ENCODE measurements around the gene KCNAB2. TPM values are rescaled to one million over a fixed set of nuclear protein-coding genes. Genes with fewer than 3 reads are reported as not detected.

KCNAB2 gene
- total RNA-seq, 1 donor from 2014 or later: 17.9 TPM

GRCh38 chr1:6030547-6031261 lies 15.0 kb upstream of the KCNAB2 start:
- no peaks in the 10 kb centered on the region for H3K4me1 ChIP-seq
- H3K4me3 ChIP-seq: no peak overlapping the region
- H3K9me3 ChIP-seq: no peaks in the 10 kb centered on the region
- no peak for TF ChIP-seq CTCF (IDR thresholded peaks at IDR 0.05)
- no peaks in the 10 kb centered on the region for H3K27me3 ChIP-seq
- intact Hi-C loops (cut with DNase I): no loop called here
- no peak for DNase-seq (ENCODE audit: low spot score in 2 of 2)
- no peak overlapping the region for H3K27ac ChIP-seq
- no peaks in the 10 kb centered on the region for H3K36me3 ChIP-seq

- no peaks in the 10 kb centered on the region for H3K27me3 ChIP-seq
- H3K27ac ChIP-seq: no peak overlapping the region
- no peak overlapping the region for H3K4me3 ChIP-seq
- intact Hi-C loops (cut with DNase I): no loop called here
- no peaks in the 10 kb centered on the region for H3K9me3 ChIP-seq
- no peak for TF ChIP-seq CTCF (IDR thresholded peaks at IDR 0.05)
- no peaks in the 10 kb centered on the region for H3K36me3 ChIP-seq
- no peaks in the 10 kb centered on the region for H3K4me1 ChIP-seq
- no peak for DNase-seq (ENCODE audit: low spot score in 2 of 2)
Observed at GRCh38 chr1:6033124-6033523, 12.6 kb upstream of the KCNAB2 start.

GRCh38 chr1:6033986-6034749 lies 11.5 kb upstream of the KCNAB2 start:
- H3K36me3 ChIP-seq: no peaks in the 10 kb centered on the region
- TF ChIP-seq CTCF (IDR thresholded peaks at IDR 0.05): peak in 2 of 3 experiments; percentile 28 to 47
- no peak overlapping the region for H3K4me3 ChIP-seq
- H3K27ac ChIP-seq: no peak overlapping the region
- no peaks in the 10 kb centered on the region for H3K9me3 ChIP-seq
- H3K27me3 ChIP-seq: no peaks in the 10 kb centered on the region
- no peak for DNase-seq (ENCODE audit: low spot score in 2 of 2)
- no peaks in the 10 kb centered on the region for H3K4me1 ChIP-seq
- intact Hi-C loops (cut with DNase I): no loop called here

GRCh38 chr1:6034750-6035096 lies 11.0 kb upstream of the KCNAB2 start:
- H3K4me3 ChIP-seq: no peak overlapping the region
- H3K27me3 ChIP-seq: no peaks in the 10 kb centered on the region
- no peaks in the 10 kb centered on the region for H3K4me1 ChIP-seq
- intact Hi-C loops (cut with DNase I): no loop called here
- H3K36me3 ChIP-seq: no peaks in the 10 kb centered on the region
- no peak for TF ChIP-seq CTCF (IDR thresholded peaks at IDR 0.05)
- no peak overlapping the region for H3K27ac ChIP-seq
- H3K9me3 ChIP-seq: no peaks in the 10 kb centered on the region
- DNase-seq (ENCODE audit: low spot score in 2 of 2): no peak

GRCh38 chr1:6035303-6035702 lies 10.4 kb upstream of the KCNAB2 start:
- Histone ChIP-seq H3K4me1 (no peaks in the 10 kb centered on the region), H3K27ac (no peak overlapping the region), H3K27me3 (no peaks in the 10 kb centered on the region), H3K9me3 (no peaks in the 10 kb centered on the region), H3K36me3 (no peaks in the 10 kb centered on the region), H3K4me3 (no peak overlapping the region)
- TF ChIP-seq CTCF (IDR thresholded peaks at IDR 0.05): no peak
- no peak for DNase-seq (ENCODE audit: low spot score in 2 of 2)
- intact Hi-C loops (cut with DNase I): no loop called here
